ENCODE results near the gene FYCO1.

The FYCO1 gene

DNA sequence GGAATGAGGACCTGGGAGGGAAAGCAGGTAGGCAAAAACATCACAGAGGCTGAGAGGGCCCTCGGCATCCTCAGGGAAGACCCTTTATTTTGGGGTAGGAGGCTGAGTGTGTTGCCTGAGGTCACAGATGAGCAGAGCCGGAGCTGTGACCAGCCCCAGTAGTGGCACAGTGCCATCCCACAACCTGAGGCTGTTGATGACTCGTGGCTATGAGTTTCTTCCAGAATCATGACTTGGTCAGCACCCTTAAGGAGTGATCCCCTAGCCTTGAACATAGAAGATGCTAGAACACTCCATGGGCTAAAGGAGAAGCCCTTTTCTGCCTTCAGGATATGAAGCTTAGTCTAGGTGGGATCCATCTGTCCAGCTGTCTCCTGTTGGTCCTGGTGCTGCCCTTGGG lies 71.9 kb downstream of the FYCO1 start:
- peaks cover 5 to 81% (median 75%) of the 10 kb centered on the region in 5 donors for H3K36me3 ChIP-seq (ENCODE audit: control insufficient read depth in 5 of 5, insufficient read depth in 5 of 5, low read length in 5 of 5)
- no peak overlapping the region for H3K9ac ChIP-seq (ENCODE audit: low read length in 5 of 5)
- H3K27ac ChIP-seq (ENCODE audit: low read depth, low read length): no peak overlapping the region
- H3K9me3 ChIP-seq (ENCODE audit: control insufficient read depth in 5 of 5, low read length in 5 of 5): no peaks in the 10 kb centered on the region
- no peaks in the 10 kb centered on the region for H3K27me3 ChIP-seq (ENCODE audit: control insufficient read depth in 5 of 5, insufficient read depth in 4 of 5, low read length in 5 of 5)
- no peaks in the 10 kb centered on the region for H3K4me1 ChIP-seq (ENCODE audit: control insufficient read depth in 5 of 5, insufficient read depth in 5 of 5, low read length in 5 of 5)
- H3K4me3 ChIP-seq (ENCODE audit: low read depth in 1 of 5, low read length in 5 of 5): no peak overlapping the region

DNA sequence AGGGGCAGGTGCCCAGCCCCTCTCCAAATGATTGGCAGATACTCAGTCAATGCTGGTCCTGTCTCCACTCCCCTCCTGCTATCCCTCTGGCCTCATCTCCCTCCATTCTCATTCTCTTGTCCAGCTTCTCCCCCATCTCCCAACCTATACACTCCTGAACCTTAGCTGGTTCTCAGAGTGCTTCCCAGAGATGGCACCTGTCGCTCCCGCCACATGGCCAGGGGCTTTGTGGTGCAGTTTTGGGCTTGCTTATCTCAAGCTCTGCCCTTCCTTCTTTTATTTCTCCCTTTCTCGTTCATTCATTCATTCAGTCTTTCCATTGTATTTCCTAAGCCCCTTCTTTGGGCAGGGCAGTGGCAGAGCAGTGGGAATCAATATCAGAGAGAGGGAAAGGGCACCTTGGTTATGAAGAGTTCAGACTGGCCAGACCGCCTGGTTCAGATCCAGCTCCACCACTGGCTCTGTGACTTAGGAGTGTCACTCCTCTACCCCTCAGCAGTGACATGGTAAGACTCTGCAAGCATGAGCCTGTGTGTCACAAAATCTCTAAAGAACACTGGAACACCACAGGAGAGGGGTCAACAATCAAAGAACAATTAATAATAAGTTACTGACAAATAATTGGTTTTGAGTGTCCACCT lies 72.6 kb downstream of the FYCO1 start:
- Histone ChIP-seq H3K27ac (ENCODE audit: low read depth, low read length) (no peak overlapping the region), H3K4me1 (ENCODE audit: control insufficient read depth in 5 of 5, insufficient read depth in 5 of 5, low read length in 5 of 5) (no peaks in the 10 kb centered on the region), H3K9me3 (ENCODE audit: control insufficient read depth in 5 of 5, low read length in 5 of 5) (no peaks in the 10 kb centered on the region), H3K4me3 (ENCODE audit: low read depth in 1 of 5, low read length in 5 of 5) (no peak overlapping the region), H3K36me3 (ENCODE audit: control insufficient read depth in 5 of 5, insufficient read depth in 5 of 5, low read length in 5 of 5) (peaks cover 5 to 77% (median 71%) of the 10 kb centered on the region in 5 donors), H3K27me3 (ENCODE audit: control insufficient read depth in 5 of 5, insufficient read depth in 4 of 5, low read length in 5 of 5) (no peaks in the 10 kb centered on the region), H3K9ac (ENCODE audit: low read length in 5 of 5) (no peak overlapping the region)

DNA sequence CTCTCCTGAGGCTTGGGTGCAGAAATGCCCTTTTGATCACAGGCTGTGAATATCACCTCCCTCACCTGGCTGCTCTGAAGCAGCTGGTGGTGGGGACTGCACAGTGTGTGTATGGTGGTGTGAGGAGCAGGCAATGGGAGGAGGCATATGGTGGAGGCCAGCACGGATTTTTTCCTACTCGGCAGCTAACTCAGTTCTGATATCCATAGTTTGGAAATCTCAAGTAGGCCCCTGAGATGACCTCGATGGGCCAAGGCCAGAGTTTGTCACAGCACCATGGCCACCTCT lies 73.6 kb downstream of the FYCO1 start:
- Histone ChIP-seq H3K4me1 (ENCODE audit: control insufficient read depth in 5 of 5, insufficient read depth in 5 of 5, low read length in 5 of 5) (no peaks in the 10 kb centered on the region), H3K27ac (ENCODE audit: low read depth, low read length) (no peak overlapping the region), H3K36me3 (ENCODE audit: control insufficient read depth in 5 of 5, insufficient read depth in 5 of 5, low read length in 5 of 5) (peaks cover 5 to 71% (median 61%) of the 10 kb centered on the region in 5 donors), H3K9me3 (ENCODE audit: control insufficient read depth in 5 of 5, low read length in 5 of 5) (no peaks in the 10 kb centered on the region), H3K9ac (ENCODE audit: low read length in 5 of 5) (no peak overlapping the region), H3K27me3 (ENCODE audit: control insufficient read depth in 5 of 5, insufficient read depth in 4 of 5, low read length in 5 of 5) (no peaks in the 10 kb centered on the region), H3K4me3 (ENCODE audit: low read depth in 1 of 5, low read length in 5 of 5) (no peak overlapping the region)

DNA sequence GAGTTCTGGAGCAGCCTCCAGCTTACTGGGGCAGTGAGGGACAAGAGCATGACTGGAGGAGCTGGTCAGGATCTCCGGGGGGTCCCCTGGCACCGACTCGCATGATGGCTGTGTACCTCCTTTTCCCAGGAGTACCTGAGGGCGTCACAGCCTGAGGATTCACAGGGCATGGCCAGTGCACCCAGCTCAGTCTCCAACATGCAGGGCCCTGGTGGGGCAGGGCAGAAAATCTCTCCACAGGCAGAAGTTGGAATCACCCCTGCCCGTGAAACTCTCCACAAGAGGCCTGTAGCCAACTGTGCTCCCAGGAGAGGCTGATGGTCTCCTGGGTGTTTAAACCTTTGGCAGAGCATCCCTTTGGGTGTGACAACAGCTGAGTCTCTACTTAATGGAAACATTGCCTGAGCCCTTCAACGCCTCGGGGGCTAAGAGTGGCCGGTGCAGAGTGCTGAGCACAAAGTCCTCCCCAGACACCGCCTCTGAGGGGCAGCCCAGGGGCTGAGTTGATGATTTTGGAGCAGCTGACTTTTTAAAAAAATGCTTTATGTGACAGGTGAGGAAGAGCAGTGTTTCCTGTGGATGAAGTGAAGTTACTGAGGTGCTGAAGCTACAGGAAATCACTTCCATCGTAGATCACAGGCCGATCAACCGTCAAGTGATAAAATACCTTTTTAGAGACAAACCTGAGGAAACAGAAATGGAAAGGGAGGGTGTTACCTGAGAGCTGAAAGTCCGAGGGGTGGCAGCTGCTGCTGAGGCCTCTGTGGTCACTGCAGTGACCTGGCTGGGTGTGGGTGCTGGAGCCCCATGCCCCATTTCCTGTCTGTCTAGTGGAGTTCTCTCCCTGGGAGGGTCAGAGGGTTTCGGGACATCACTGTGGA lies 74.2 kb downstream of the FYCO1 start:
- H3K27ac ChIP-seq (ENCODE audit: low read depth, low read length): no peak overlapping the region
- H3K4me3 ChIP-seq (ENCODE audit: low read depth in 1 of 5, low read length in 5 of 5): no peak overlapping the region
- H3K27me3 ChIP-seq (ENCODE audit: control insufficient read depth in 5 of 5, insufficient read depth in 4 of 5, low read length in 5 of 5): no peaks in the 10 kb centered on the region
- H3K9me3 ChIP-seq (ENCODE audit: control insufficient read depth in 5 of 5, low read length in 5 of 5): no peaks in the 10 kb centered on the region
- H3K36me3 ChIP-seq (ENCODE audit: control insufficient read depth in 5 of 5, insufficient read depth in 5 of 5, low read length in 5 of 5): peaks cover 5 to 69% (median 61%) of the 10 kb centered on the region in 5 donors
- H3K9ac ChIP-seq (ENCODE audit: low read length in 5 of 5): no peak overlapping the region
- H3K4me1 ChIP-seq (ENCODE audit: control insufficient read depth in 5 of 5, insufficient read depth in 5 of 5, low read length in 5 of 5): no peaks in the 10 kb centered on the region

DNA sequence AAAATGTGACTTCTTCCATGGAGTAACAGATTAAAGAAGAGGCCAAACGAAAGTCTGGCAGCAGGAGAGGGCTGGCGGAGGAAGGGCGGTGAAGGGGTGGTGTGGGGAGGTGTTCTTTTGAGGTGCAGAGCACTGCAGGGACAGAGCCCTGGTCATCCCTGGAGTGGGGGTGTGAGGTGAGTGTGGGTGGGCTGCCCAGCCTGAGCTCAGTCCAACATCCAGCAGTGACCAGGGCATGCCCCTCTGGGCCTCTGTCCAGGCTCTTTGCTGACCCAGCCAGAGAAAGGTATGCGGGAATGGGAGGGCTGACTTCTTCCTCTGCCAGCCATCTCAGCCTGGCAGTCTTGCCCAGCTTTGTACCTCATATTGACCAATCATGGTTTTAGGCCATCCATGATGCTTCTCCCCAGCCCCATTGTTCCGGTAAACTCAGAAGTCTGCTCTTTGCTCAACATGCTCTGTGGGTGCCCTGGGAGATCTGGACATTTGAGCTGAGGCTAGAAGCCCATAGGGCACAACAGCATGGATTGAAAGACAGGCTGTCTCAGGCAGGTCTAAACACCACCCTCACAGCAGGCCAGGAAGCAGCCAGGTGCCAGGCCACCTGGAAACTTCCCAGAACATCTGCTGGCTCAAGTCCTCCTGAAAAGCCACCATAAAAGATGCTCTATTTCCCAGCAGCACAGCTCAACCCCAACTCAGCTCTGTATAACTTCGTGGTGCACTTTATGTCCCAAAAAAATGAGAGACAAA lies 78.3 kb downstream of the FYCO1 start:
- Histone ChIP-seq H3K27me3 (ENCODE audit: control insufficient read depth in 5 of 5, insufficient read depth in 4 of 5, low read length in 5 of 5) (no peaks in the 10 kb centered on the region), H3K9me3 (ENCODE audit: control insufficient read depth in 5 of 5, low read length in 5 of 5) (no peaks in the 10 kb centered on the region), H3K36me3 (ENCODE audit: control insufficient read depth in 5 of 5, insufficient read depth in 5 of 5, low read length in 5 of 5) (peaks cover 0 to 42% (median 38%) of the 10 kb centered on the region in 5 donors), H3K9ac (ENCODE audit: low read length in 5 of 5) (no peak overlapping the region), H3K27ac (ENCODE audit: low read depth, low read length) (no peak overlapping the region), H3K4me1 (ENCODE audit: control insufficient read depth in 5 of 5, insufficient read depth in 5 of 5, low read length in 5 of 5) (peaks cover 0 to 4% (median 0%) of the 10 kb centered on the region in 5 donors), H3K4me3 (ENCODE audit: low read depth in 1 of 5, low read length in 5 of 5) (no peak overlapping the region)

DNA sequence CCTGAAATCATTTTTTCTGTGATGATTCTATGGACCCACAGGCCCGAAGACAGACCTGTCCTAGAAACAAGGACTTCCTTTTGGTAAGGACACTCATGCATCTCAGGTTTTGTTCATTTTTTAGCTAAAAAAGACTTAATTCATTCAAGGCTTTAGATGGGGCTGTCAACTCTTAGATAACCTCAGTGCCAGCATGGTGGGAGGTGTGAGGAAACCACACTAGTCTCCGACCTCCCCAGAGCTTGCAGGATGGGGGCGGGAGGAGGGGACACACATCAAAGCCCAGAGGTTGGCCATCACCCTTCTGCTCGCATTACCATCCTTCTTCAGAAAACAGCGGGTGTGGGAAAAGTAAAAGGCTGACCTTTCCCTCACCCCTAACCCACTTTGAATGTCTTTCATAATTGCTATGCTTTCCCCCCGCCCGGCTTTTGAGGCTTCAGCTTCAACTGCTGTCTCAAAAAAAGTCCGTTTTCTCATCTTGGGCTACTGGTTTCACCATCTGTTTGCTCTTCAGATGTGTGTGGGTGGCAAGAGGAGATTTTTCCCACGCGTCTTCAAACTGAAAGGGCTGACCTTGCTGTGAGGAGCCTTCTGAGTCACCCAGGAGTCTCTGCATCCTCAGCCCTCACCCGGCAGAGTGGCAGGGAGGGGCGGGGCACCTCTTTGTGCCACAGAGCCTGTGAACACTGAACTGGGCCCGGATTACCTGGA lies 79.9 kb downstream of the FYCO1 start:
- H3K27me3 ChIP-seq (ENCODE audit: control insufficient read depth in 5 of 5, insufficient read depth in 4 of 5, low read length in 5 of 5): no peaks in the 10 kb centered on the region
- peaks cover 0 to 4% (median 0%) of the 10 kb centered on the region in 5 donors for H3K4me1 ChIP-seq (ENCODE audit: control insufficient read depth in 5 of 5, insufficient read depth in 5 of 5, low read length in 5 of 5)
- H3K4me3 ChIP-seq (ENCODE audit: low read depth in 1 of 5, low read length in 5 of 5): no peak overlapping the region
- no peak overlapping the region for H3K9ac ChIP-seq (ENCODE audit: low read length in 5 of 5)
- H3K9me3 ChIP-seq (ENCODE audit: control insufficient read depth in 5 of 5, low read length in 5 of 5): no peaks in the 10 kb centered on the region
- H3K27ac ChIP-seq (ENCODE audit: low read depth, low read length): no peak overlapping the region
- H3K36me3 ChIP-seq (ENCODE audit: control insufficient read depth in 5 of 5, insufficient read depth in 5 of 5, low read length in 5 of 5): peaks cover 0 to 25% (median 21%) of the 10 kb centered on the region in 5 donors

DNA sequence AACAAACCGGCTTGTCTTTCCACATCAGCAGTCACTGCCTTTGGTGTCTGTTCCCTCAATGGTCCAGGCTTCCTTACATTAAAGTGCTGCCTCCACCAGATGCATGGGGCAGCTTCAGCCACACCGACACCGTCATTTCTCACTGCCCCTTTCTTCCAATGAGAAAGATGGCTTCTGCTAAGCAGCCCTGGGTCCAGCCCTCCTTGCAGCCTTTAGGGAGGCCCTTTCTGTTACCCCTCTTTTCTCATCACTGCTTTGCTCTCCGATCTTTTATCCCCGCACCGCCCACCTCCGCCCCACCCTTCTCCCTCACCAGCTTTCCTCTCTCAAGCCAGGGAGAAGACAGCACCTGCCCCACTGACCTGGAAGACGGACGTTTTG lies 80.6 kb downstream of the FYCO1 start:
- H3K4me3 ChIP-seq (ENCODE audit: low read depth in 1 of 5, low read length in 5 of 5): no peak overlapping the region
- no peaks in the 10 kb centered on the region for H3K9me3 ChIP-seq (ENCODE audit: control insufficient read depth in 5 of 5, low read length in 5 of 5)
- H3K27me3 ChIP-seq (ENCODE audit: control insufficient read depth in 5 of 5, insufficient read depth in 4 of 5, low read length in 5 of 5): no peaks in the 10 kb centered on the region
- no peak overlapping the region for H3K9ac ChIP-seq (ENCODE audit: low read length in 5 of 5)
- peaks cover 0 to 4% (median 0%) of the 10 kb centered on the region in 5 donors for H3K4me1 ChIP-seq (ENCODE audit: control insufficient read depth in 5 of 5, insufficient read depth in 5 of 5, low read length in 5 of 5)
- no peak overlapping the region for H3K27ac ChIP-seq (ENCODE audit: low read depth, low read length)
- peaks cover 0 to 19% (median 15%) of the 10 kb centered on the region in 5 donors for H3K36me3 ChIP-seq (ENCODE audit: control insufficient read depth in 5 of 5, insufficient read depth in 5 of 5, low read length in 5 of 5)

DNA sequence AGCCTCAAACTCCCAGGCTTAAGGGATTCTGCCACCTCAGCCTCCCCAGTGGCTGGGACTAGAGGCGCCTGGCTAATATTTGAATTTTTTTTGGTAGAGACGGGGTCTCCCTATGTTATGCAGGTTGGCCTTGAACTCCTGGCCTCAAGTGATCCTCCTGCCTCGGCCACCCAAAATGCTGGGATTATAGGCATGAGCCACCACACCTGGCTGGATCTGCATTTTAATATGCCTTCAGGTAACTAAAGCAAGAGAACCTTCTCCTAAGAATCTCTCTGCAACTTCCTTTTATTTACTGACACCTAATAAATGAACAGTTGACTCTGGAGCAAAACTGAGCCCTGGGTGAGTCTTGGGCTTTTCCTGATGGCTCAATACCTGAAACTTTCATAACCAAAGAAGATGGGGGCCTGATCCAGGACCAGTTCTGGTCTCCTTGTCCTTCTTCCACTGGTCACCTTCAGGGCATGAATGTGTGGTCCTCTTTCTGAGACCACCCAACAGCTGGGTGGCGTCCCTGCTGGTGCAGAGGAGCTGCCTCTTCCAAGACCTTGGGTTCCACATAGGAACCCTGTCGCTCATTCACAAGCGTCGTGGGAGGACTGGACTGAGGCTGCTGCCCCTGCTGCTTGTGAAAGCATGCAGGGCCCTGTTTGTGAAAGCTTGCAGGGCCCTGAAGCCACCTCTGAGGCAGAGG lies 81.1 kb downstream of the FYCO1 start:
- H3K9me3 ChIP-seq (ENCODE audit: control insufficient read depth in 5 of 5, low read length in 5 of 5): no peaks in the 10 kb centered on the region
- H3K4me3 ChIP-seq (ENCODE audit: low read depth in 1 of 5, low read length in 5 of 5): no peak overlapping the region
- peaks cover 0 to 14% (median 10%) of the 10 kb centered on the region in 5 donors for H3K36me3 ChIP-seq (ENCODE audit: control insufficient read depth in 5 of 5, insufficient read depth in 5 of 5, low read length in 5 of 5)
- H3K27me3 ChIP-seq (ENCODE audit: control insufficient read depth in 5 of 5, insufficient read depth in 4 of 5, low read length in 5 of 5): no peaks in the 10 kb centered on the region
- peaks cover 0 to 4% (median 0%) of the 10 kb centered on the region in 5 donors for H3K4me1 ChIP-seq (ENCODE audit: control insufficient read depth in 5 of 5, insufficient read depth in 5 of 5, low read length in 5 of 5)
- no peak overlapping the region for H3K9ac ChIP-seq (ENCODE audit: low read length in 5 of 5)
- H3K27ac ChIP-seq (ENCODE audit: low read depth, low read length): no peak overlapping the region

DNA sequence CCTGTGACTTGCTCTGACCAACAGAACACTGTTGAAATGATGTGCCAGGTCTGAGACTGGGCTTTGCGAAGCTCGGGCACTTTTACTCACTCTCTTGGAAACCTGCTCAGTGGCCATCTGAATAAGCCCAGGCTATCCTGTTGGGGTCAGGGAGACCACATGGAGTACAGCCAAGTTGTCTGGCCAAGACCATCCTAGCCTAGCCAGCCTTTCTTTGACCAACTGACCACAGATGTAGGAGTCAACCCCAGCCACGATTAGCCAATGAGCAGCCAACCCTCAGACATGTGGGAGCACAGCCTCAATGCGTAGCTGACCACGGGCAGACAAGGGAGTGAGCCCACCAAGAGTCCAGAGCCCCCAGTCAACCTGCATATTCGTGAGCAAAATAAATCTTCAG lies 83.2 kb downstream of the FYCO1 start:
- H3K4me1 ChIP-seq (ENCODE audit: control insufficient read depth in 5 of 5, insufficient read depth in 5 of 5, low read length in 5 of 5): peaks cover 0 to 4% (median 0%) of the 10 kb centered on the region in 5 donors
- H3K9me3 ChIP-seq (ENCODE audit: control insufficient read depth in 5 of 5, low read length in 5 of 5): no peaks in the 10 kb centered on the region
- no peaks in the 10 kb centered on the region for H3K27me3 ChIP-seq (ENCODE audit: control insufficient read depth in 5 of 5, insufficient read depth in 4 of 5, low read length in 5 of 5)
- no peak overlapping the region for H3K9ac ChIP-seq (ENCODE audit: low read length in 5 of 5)
- peaks cover 0 to 3% (median 0%) of the 10 kb centered on the region in 5 donors for H3K36me3 ChIP-seq (ENCODE audit: control insufficient read depth in 5 of 5, insufficient read depth in 5 of 5, low read length in 5 of 5)
- H3K27ac ChIP-seq (ENCODE audit: low read depth, low read length): no peak overlapping the region
- no peak overlapping the region for H3K4me3 ChIP-seq (ENCODE audit: low read depth in 1 of 5, low read length in 5 of 5)
